ENCODE results near the gene TMEM121B. TPM values are rescaled to one million over a fixed set of nuclear protein-coding genes. Genes with fewer than 3 reads are reported as not detected.

Gene TMEM121B
- total and polyA plus RNA-seq, 7 experiments from 2014 or later, result 0.13 to 2.6 (median 0.24) TPM; not detected in 2

DNA sequence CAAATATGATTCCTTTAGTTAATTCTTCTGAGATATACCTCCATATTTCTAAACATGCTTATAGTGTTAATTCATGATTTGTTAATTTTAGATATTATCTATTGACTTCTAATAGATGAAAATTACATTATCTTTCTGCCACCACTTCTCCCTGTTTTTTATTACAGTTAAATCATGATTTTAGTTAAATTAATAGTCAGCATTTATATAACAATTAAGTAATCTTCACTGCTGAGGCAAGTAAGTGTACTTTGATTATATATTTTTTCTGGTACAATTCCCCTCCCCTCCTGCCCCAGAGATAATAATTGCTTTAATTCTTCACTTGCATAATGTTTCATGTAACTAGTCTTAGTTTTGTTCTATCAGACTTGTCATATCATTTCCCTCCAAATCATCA, 30.6 kb downstream of the TMEM121B start:
- no peaks in the 10 kb centered on the region for H3K9me3 ChIP-seq (ENCODE audit: control insufficient read depth in 2 of 3, low read length in 3 of 3)
- Mint-ChIP-seq H3K27me3 (no peaks in the 10 kb centered on the region), H3K9me3 (no peaks in the 10 kb centered on the region), H3K27ac (peak overlapping the region in 8 of 9 donors; percentile 34 to 91 (median 75)), H3K36me3 (peaks cover 0 to 36% (median 13%) of the 10 kb centered on the region in 5 donors), H3K4me3 (peak overlapping the region; percentile 35 to 99 (median 76)), H3K4me1 (peaks cover 59 to 91% (median 82%) of the 10 kb centered on the region in 7 donors)
- POLR2A ChIA-PET, result interaction anchor here (5.5 kb wide), 1 partner anchor 22 kb away, joined by 114 read pairs; no protein-coding TSS in a partner anchor
- intact Hi-C loops (cut with micrococcal nuclease), result no loop called here
- no peaks in the 10 kb centered on the region for H3K27me3 ChIP-seq (ENCODE audit: control insufficient read depth in 2 of 2, insufficient read depth in 2 of 2, low read length in 2 of 2)
- ATAC-seq (no peak), DNase-seq (no peak)
- H3K4me1 ChIP-seq (ENCODE audit: control insufficient read depth in 2 of 2, insufficient read depth in 2 of 2, low read length in 2 of 2), result peaks cover 49 to 61% of the 10 kb centered on the region in 2 donors
- CTCF ChIA-PET, result no interaction called here
- H3K36me3 ChIP-seq (ENCODE audit: control insufficient read depth in 2 of 3, insufficient read depth in 3 of 3, low read length in 3 of 3), result peaks cover 0 to 9% (median 0%) of the 10 kb centered on the region in 3 experiments
- no peak overlapping the region for H3K27ac ChIP-seq (ENCODE audit: low read depth, low read length)
- H3K4me3 ChIP-seq (ENCODE audit: low read length), result no peak overlapping the region

- Histone ChIP-seq H3K27me3 (ENCODE audit: control insufficient read depth in 2 of 2, insufficient read depth in 2 of 2, low read length in 2 of 2) (no peaks in the 10 kb centered on the region), H3K9me3 (ENCODE audit: control insufficient read depth in 2 of 3, low read length in 3 of 3) (no peaks in the 10 kb centered on the region), H3K36me3 (ENCODE audit: control insufficient read depth in 2 of 3, insufficient read depth in 3 of 3, low read length in 3 of 3) (peaks cover 0 to 8% (median 0%) of the 10 kb centered on the region in 3 experiments), H3K4me3 (ENCODE audit: low read length) (peak overlapping the region; percentile 59), H3K4me1 (ENCODE audit: control insufficient read depth in 2 of 2, insufficient read depth in 2 of 2, low read length in 2 of 2) (peaks cover 54 to 55% of the 10 kb centered on the region in 2 donors), H3K27ac (ENCODE audit: low read depth, low read length) (peak overlapping the region; percentile 89)
- ATAC-seq (peak; percentile 33), DNase-seq (peak in 8 of 9 donors; percentile 50 to 88 (median 84))
- intact Hi-C loops (cut with micrococcal nuclease), result loop anchor here (1.0 to 10.0 kb wide), 10 partner anchors 11 to 685 kb away; partner anchors contain the start of genes ATP6V1E1 (in 2 of the 2), ADA2 (in 1 of the 2), BID (in 1 of the 2) and CECR2 (in 1 of the 2)
- Mint-ChIP-seq H3K27me3 (peaks cover 0 to 2% (median 0%) of the 10 kb centered on the region in 5 donors), H3K36me3 (peaks cover 0 to 27% (median 5%) of the 10 kb centered on the region in 5 donors), H3K4me1 (peaks cover 45 to 71% (median 65%) of the 10 kb centered on the region in 7 donors), H3K9me3 (no peaks in the 10 kb centered on the region), H3K4me3 (peak overlapping the region; percentile 87 to 99 (median 97)), H3K27ac (peak overlapping the region; percentile 81 to 98 (median 94))
- ChIA-PET CTCF (interaction anchor here (2.3 to 2.6 kb wide), 2 partner anchors 11 to 84 kb away, joined by 10 to 11 read pairs; no protein-coding TSS in a partner anchor), POLR2A (interaction anchor here (0.8 to 5.5 kb wide), 9 partner anchors 10 to 224 kb away, joined by 3 to 114 read pairs (median 4); partner anchors contain the start of gene ADA2)
These were observed 33.5 kb downstream of the TMEM121B start for GRCh38 chr22:17087498-17088131.

GRCh38 chr22:17086788-17087497, 34.2 kb downstream of the TMEM121B start:
- Histone ChIP-seq H3K36me3 (ENCODE audit: control insufficient read depth in 2 of 3, insufficient read depth in 3 of 3, low read length in 3 of 3) (peaks cover 0 to 8% (median 0%) of the 10 kb centered on the region in 3 experiments), H3K27ac (ENCODE audit: low read depth, low read length) (peak overlapping the region; percentile 89), H3K9me3 (ENCODE audit: control insufficient read depth in 2 of 3, low read length in 3 of 3) (no peaks in the 10 kb centered on the region), H3K4me3 (ENCODE audit: low read length) (peak overlapping the region; percentile 59), H3K27me3 (ENCODE audit: control insufficient read depth in 2 of 2, insufficient read depth in 2 of 2, low read length in 2 of 2) (no peaks in the 10 kb centered on the region), H3K4me1 (ENCODE audit: control insufficient read depth in 2 of 2, insufficient read depth in 2 of 2, low read length in 2 of 2) (peaks cover 49 to 50% of the 10 kb centered on the region in 2 donors)
- ChIA-PET POLR2A (interaction anchor here (0.8 to 5.5 kb wide), 11 partner anchors 10 to 225 kb away, joined by 3 to 114 read pairs (median 4); partner anchors contain the start of gene ADA2), CTCF (interaction anchor here (0.6 to 2.6 kb wide), 3 partner anchors 12 to 85 kb away, joined by 3 to 11 read pairs (median 10); no protein-coding TSS in a partner anchor)
- Mint-ChIP-seq H3K36me3 (peaks cover 0 to 25% (median 5%) of the 10 kb centered on the region in 5 donors), H3K27me3 (peaks cover 0 to 2% (median 0%) of the 10 kb centered on the region in 5 donors), H3K27ac (peak overlapping the region; percentile 81 to 98 (median 94)), H3K4me1 (peaks cover 39 to 65% (median 58%) of the 10 kb centered on the region in 7 donors), H3K9me3 (no peaks in the 10 kb centered on the region), H3K4me3 (peak overlapping the region; percentile 87 to 99 (median 97))
- ATAC-seq (no peak), DNase-seq (peak in 7 of 9 donors; percentile 22 to 39 (median 31))
- intact Hi-C loops (cut with micrococcal nuclease), result loop anchor here (1.0 to 10.0 kb wide), 10 partner anchors 11 to 685 kb away; partner anchors contain the start of genes ATP6V1E1 (in 2 of the 2), ADA2 (in 1 of the 2), BID (in 1 of the 2) and CECR2 (in 1 of the 2)

- H3K4me1 Mint-ChIP-seq, result peaks cover 32 to 60% (median 51%) of the 10 kb centered on the region in 7 donors
- H3K36me3 ChIP-seq (ENCODE audit: control insufficient read depth in 2 of 3, insufficient read depth in 3 of 3, low read length in 3 of 3), result peaks cover 0 to 8% (median 0%) of the 10 kb centered on the region in 3 experiments
- peaks cover 0 to 2% (median 0%) of the 10 kb centered on the region in 5 donors for H3K27me3 Mint-ChIP-seq
- H3K27ac ChIP-seq (ENCODE audit: low read depth, low read length), result peak overlapping the region; percentile 89
- H3K4me1 ChIP-seq (ENCODE audit: control insufficient read depth in 2 of 2, insufficient read depth in 2 of 2, low read length in 2 of 2), result peaks cover 42 to 48% of the 10 kb centered on the region in 2 donors
- CTCF ChIA-PET, result interaction anchor here (0.6 to 2.6 kb wide), 4 partner anchors 12 to 116 kb away, joined by 3 to 11 read pairs (median 6); no protein-coding TSS in a partner anchor
- peak overlapping the region; percentile 81 to 98 (median 94) for H3K27ac Mint-ChIP-seq
- H3K4me3 ChIP-seq (ENCODE audit: low read length), result peak overlapping the region; percentile 59
- peak overlapping the region; percentile 87 to 99 (median 97) for H3K4me3 Mint-ChIP-seq
- H3K9me3 Mint-ChIP-seq, result no peaks in the 10 kb centered on the region
- H3K9me3 ChIP-seq (ENCODE audit: control insufficient read depth in 2 of 3, low read length in 3 of 3), result no peaks in the 10 kb centered on the region
- ATAC-seq, result peak; percentile 24
- peaks cover 0 to 25% (median 5%) of the 10 kb centered on the region in 5 donors for H3K36me3 Mint-ChIP-seq
- H3K27me3 ChIP-seq (ENCODE audit: control insufficient read depth in 2 of 2, insufficient read depth in 2 of 2, low read length in 2 of 2), result no peaks in the 10 kb centered on the region
- POLR2A ChIA-PET, result interaction anchor here (0.9 to 5.5 kb wide), 7 partner anchors 11 to 179 kb away, joined by 3 to 114 read pairs (median 6); partner anchors contain the start of gene HDHD5
- DNase-seq, result peak in 7 of 9 donors; percentile 23 to 51 (median 32)
- intact Hi-C loops (cut with micrococcal nuclease), result loop anchor here (2.0 to 10.0 kb wide), 5 partner anchors 31 to 686 kb away; partner anchors contain the start of genes ATP6V1E1 (in 2 of the 2), ADA2 (in 1 of the 2), BID (in 1 of the 2) and CECR2 (in 1 of the 2)
These were observed 34.9 kb downstream of the TMEM121B start for GRCh38 chr22:17086296-17086695.

DNA sequence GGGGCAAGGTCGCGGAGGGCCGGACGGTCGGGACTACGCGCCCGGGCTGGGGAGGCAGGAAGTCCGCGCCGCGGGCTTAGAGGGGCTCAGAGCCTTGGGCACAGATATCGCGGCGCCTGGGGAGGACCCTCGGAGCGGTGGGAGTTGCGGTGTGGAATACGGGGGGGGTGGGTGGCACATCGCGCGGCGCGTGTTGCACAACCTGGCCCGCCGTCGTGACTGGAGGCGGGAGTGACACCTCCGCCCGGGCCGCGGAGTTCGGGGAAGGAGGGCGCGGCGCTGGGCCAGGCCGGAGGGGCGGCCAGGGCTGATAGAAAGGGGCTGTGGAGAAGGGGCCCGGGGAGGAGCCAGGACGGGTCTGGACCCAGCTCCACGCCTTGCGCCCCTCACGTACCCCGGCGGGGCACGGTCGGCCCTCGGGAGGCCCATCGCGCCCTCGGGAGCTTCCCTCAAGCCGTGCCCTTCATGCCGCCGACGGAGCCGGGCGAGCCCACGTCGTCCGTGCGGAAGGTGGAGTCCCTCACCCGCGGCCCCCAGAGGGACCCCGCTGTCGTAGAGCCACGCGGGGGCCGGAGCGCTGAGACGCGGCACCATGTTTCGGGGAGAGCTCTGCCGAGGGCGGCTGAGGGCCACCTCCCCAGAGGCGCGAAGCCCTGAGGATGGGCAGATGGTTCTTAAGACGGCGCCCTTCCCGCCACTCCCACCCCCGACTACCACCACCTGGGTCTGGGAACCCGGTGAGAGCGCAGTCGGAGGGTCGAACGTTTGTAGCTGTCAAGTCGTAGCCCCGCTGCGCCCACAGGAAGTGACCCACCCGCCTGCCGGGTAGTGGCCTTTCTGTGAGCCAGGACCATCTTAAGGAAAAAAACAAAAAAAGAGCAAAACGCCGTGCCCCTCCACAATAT, 35.6 kb downstream of the TMEM121B start:
- ChIA-PET POLR2A (interaction anchor here (1.0 to 5.5 kb wide), 5 partner anchors 12 to 135 kb away, joined by 3 to 114 read pairs (median 7); partner anchors contain the start of gene HDHD5), CTCF (interaction anchor here (0.6 to 2.6 kb wide), 3 partner anchors 13 to 117 kb away, joined by 3 to 11 read pairs (median 10); no protein-coding TSS in a partner anchor)
- no peaks in the 10 kb centered on the region for H3K9me3 ChIP-seq (ENCODE audit: control insufficient read depth in 2 of 3, low read length in 3 of 3)
- H3K4me3 Mint-ChIP-seq, result peak overlapping the region; percentile 87 to 99 (median 97)
- DNase-seq (peak in 4 of 9 donors; percentile 21 to 48 (median 25)), ATAC-seq (peak; percentile 6)
- no peaks in the 10 kb centered on the region for H3K27me3 ChIP-seq (ENCODE audit: control insufficient read depth in 2 of 2, insufficient read depth in 2 of 2, low read length in 2 of 2)
- H3K4me1 Mint-ChIP-seq, result peaks cover 24 to 52% (median 44%) of the 10 kb centered on the region in 7 donors
- intact Hi-C loops (cut with micrococcal nuclease), result loop anchor here (2.0 to 10.0 kb wide), 7 partner anchors 31 to 991 kb away; partner anchors contain the start of genes ATP6V1E1 (in 2 of the 2), ADA2 (in 1 of the 2), BID (in 1 of the 2) and CECR2 (in 1 of the 2)
- peak overlapping the region; percentile 59 for H3K4me3 ChIP-seq (ENCODE audit: low read length)
- H3K36me3 Mint-ChIP-seq, result peaks cover 0 to 21% (median 0%) of the 10 kb centered on the region in 5 donors
- peak overlapping the region; percentile 89 for H3K27ac ChIP-seq (ENCODE audit: low read depth, low read length)
- peaks cover 35 to 41% of the 10 kb centered on the region in 2 donors for H3K4me1 ChIP-seq (ENCODE audit: control insufficient read depth in 2 of 2, insufficient read depth in 2 of 2, low read length in 2 of 2)
- H3K27ac Mint-ChIP-seq, result peak overlapping the region; percentile 88 to 98 (median 94)
- no peaks in the 10 kb centered on the region for H3K9me3 Mint-ChIP-seq
- H3K27me3 Mint-ChIP-seq, result peaks cover 0 to 4% (median 0%) of the 10 kb centered on the region in 5 donors
- H3K36me3 ChIP-seq (ENCODE audit: control insufficient read depth in 2 of 3, insufficient read depth in 3 of 3, low read length in 3 of 3), result peaks cover 0 to 8% (median 0%) of the 10 kb centered on the region in 3 experiments
